LNCaP clone FGC (cell line): ENCODE data around the gene NOS2.
"Not testable (repeated sequence)": the region's sequence is repeated elsewhere in the genome, so short reads cannot be mapped to it uniquely, and the experiment has no call there.

Experiments
- DNase-seq: peaks from one replicate; pipeline ENCODE4 v3.0.0-alpha.2; 2011; ENCODE audit warnings: low read depth
- H3K4me3 ChIP-seq: 2 replicates; pipeline ENCODE4 v1.5.1; 2011; ENCODE audit warnings: mild to moderate bottlenecking, low read depth, low read length, control low read depth
- TF ChIP-seq, protein P1 (sequence below): IDR thresholded peaks from 2 replicates; pipeline ENCODE4 v1.5.1; 2012; ENCODE audit warnings: mild to moderate bottlenecking; ENCODE audit not compliant: control insufficient read depth, insufficient read depth; ENCODE audit errors: extremely low read depth

The NOS2 gene

DNA sequence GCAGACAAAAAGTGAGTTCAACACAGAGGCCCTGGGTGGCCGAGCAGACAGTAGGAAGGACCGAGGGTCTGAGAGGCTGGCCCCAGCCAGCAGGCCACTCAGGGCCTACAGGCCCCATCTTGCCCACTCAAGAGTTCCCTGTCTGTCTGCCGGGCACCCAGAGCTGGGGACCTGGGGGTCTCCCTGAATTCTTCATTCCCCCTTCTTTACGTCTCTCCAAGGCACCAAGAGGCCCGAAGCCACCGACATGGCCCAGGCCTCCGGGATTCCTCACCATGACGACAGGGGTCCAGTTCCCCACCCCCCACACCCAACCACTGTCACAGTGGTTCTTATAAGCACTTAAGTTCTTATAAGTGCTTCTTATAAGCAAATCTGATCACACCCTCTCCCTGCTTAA, 49.2 kb downstream of the NOS2 start:
- TF ChIP-seq, protein P1, sequence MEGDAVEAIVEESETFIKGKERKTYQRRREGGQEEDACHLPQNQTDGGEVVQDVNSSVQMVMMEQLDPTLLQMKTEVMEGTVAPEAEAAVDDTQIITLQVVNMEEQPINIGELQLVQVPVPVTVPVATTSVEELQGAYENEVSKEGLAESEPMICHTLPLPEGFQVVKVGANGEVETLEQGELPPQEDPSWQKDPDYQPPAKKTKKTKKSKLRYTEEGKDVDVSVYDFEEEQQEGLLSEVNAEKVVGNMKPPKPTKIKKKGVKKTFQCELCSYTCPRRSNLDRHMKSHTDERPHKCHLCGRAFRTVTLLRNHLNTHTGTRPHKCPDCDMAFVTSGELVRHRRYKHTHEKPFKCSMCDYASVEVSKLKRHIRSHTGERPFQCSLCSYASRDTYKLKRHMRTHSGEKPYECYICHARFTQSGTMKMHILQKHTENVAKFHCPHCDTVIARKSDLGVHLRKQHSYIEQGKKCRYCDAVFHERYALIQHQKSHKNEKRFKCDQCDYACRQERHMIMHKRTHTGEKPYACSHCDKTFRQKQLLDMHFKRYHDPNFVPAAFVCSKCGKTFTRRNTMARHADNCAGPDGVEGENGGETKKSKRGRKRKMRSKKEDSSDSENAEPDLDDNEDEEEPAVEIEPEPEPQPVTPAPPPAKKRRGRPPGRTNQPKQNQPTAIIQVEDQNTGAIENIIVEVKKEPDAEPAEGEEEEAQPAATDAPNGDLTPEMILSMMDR: no peak
- H3K4me3 ChIP-seq: no peak overlapping the region
- no peak for DNase-seq

DNA sequence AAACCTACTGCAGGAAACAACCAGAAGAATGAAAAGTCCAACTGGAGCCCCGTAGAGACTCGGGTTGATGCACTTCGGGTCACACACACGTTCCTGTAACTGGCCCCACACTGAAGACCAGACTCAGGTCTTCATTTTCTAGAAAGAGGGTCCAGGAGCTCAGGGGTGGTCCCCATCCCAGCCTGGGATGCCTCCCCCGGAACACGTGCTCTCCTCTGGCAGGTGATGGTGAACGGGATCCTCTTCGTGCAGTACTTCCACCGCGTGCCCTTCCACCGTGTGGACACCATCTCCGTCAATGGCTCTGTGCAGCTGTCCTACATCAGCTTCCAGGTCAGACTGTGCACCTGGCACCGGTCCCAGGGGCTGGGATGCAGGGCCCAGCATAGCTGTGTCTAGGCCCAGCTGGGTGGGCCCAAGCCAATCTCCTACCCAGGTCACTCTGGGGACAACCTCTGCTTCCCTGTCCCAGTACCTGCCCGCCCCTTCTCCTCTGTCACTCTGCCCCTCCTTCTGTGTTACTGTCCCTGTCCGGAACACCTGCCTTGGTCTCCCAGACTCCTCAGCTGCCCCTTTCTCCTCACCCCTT, 50.7 kb downstream of the NOS2 start:
- not testable (repeated sequence) for H3K4me3 ChIP-seq

DNA sequence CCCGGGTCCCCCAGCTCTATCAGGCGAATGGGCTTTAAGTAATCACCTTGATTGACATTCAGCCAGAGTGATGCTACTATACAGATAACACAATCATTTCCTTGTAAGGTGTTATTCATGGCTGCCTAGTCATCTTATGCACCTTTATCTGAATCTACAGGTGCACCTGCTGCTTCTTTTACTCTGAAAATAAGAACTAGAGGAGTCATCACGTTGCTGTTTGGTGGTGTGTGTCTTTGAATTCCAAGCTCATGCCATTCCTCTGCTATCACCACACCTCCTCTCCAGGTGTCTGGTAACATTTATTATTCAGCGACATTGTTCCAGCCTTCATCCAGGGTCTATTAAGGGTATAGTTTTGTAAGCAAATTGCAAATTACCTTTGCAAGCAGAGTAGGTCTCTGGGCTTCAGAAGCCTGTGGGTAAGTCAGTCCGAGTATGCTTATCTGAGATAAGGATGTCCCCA, 51.9 kb downstream of the NOS2 start:
- DNase-seq: no peak
- H3K4me3 ChIP-seq: no peak overlapping the region
- TF ChIP-seq, protein P1: no peak

More for the DNA sequence above, 50.7 kb downstream of the NOS2 start:
- DNase-seq: not testable (repeated sequence)

DNA sequence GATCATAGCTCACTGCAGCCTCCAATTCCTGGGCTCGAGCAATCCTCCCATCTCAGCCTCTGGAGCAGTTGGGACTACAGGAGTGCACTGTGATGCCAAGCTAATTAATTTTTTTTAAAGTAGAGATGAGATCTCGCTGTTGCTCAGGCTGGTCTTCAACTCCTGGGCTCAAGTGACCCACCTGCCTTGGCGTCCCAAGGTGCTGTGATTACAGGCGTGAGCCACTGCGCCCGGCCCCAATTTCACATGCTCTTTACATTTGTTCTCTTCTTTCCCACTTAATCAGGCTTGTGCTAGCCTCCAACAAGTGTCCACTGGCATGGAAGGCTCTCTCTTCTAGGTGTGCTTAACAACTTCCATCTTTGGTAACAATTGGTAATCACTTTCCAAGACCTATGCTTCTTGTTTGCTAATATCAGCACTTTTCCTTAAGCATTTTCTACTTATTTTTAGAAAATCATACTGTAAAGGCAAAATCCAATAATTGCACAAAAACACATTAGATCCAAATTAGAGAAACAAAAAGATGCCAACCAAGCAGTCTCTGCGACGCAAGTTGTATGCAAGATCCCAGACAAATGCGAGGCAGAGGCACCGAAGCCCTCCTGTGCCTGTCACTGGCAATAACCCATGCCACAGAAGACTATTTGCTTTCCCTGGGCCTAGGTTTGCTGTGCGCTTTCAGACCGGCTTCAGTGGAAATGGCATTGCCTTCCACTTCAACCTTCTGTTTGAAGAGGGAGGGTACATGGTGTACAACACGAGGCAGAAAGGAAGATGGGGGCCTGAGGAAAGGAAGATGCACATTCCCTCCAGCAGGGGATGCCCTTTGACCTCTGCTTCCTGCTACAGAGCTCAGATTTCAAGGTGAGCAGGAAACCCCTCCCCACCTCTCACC, 52.6 kb downstream of the NOS2 start:
- TF ChIP-seq, protein P1: no peak
- DNase-seq: no peak
- no peak overlapping the region for H3K4me3 ChIP-seq

DNA sequence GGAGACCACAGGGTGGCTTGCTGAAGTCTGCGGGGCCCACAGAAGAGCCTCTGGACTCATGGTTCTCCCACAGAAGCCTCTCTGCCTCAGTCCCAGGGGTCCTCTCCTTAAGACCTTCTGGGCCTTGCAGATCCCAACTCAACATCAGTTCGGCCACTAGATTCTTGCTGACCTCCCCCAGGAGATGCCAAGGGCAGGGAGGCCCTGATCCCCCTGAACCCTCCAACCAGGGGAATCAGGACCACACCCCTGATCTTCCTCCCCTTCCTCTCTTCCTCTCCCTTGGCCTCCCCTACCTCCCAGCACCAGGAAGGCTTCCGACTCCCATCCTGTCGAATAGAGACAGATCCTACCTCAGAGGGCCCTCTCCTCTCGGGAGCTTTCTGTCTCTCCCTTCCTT, 53.4 kb downstream of the NOS2 start:
- H3K4me3 ChIP-seq: no peak overlapping the region
- no peak for DNase-seq
- TF ChIP-seq, protein P1: no peak

DNA sequence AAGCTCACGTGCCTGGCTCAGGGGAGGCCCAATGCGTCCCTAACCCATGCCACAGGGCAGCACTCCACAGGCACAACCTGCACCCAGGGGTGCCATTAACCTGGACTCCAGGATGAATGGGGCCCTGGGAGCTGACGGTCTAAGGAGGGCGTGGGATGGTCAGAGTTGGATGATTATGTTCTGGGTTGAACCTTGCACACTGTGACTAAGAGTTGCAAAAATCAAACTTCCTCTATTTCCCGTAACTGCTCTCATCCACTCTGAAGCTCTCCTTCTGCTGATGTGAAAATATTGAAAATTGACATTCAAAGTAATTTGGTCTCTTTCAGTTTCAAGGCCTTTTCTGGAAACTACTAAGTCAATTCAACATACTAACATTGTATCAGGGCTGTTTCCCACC, 54.0 kb downstream of the NOS2 start:
- not testable (repeated sequence) for H3K4me3 ChIP-seq, DNase-seq

DNA sequence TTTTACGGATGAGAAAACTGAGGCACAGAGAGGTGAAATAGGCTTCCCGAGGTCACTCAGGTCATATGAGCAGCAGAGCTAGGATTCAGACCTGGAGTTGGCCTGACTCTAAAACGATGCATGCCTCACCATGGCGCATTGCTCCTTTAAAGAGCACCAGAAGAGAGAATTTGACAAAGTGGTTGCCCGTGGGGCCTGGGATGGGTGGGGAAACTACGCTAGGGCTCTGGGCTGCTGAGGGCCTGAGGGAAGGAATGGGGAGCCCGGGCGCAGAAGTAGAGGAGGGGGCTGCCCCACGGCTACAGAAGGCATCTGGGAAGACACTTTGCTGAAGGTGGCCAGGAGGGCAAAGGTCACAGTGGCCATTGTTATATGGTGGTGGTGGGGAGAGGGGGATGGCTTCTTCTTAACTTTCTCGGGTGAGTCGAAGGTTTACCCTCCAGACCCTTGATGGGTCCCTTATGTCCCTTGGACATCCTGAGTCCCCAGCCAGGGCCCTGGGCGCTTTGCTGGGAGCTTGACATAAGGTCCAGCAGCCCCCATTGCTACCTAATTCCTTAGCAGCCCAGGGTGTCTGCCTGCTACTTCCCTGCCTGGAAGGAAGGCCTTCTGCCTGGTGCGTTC, 55.0 kb downstream of the NOS2 start:
- not testable (repeated sequence) for H3K4me3 ChIP-seq, DNase-seq

DNA sequence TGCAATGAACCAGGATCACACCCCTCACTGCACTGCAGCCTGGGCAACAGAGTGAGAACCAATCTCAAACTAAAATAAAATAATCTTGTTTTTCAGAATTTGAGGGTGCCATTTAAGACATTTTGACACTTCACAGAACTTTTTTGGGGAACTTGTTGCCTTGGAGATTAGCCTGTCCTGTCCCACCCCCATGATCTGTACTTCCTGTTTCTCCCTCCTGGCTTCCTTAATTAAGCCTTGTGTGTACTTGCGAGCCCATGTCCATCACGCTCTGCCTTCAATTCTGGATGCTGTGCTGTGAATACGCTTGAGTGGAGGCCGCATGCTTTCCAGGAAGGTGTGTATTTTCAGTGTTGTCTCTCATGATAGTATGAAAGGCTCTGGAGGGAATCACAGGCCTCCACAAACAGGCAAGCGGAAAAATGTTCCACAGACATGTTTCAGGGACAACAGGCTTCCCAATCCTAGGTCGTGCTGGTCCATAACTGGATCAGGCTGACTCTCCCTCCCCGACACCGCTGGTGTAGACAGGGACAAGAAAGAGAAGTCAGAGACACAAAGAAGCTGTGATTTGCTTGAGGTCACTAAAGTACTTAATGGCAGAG, 56.9 kb downstream of the NOS2 start:
- H3K4me3 ChIP-seq: no peak overlapping the region
- DNase-seq: no peak
- TF ChIP-seq, protein P1: no peak
